GM21737 (cell line): Measurements from ENCODE around the gene CTLA4.

ENCODE experiments used
- ATAC-seq: cut with Tn5 transposase; IDR thresholded peaks from one replicate; pipeline ENCODE4 v1.9.1; 2021; ENCODE audit warnings: mild to moderate bottlenecking, moderate library complexity; ENCODE audit not compliant: unreplicated experiment

CTLA4 gene

GRCh38 chr2:203889944-203890343, 22.4 kb downstream of the CTLA4 start:
- no peak for ATAC-seq

DNA sequence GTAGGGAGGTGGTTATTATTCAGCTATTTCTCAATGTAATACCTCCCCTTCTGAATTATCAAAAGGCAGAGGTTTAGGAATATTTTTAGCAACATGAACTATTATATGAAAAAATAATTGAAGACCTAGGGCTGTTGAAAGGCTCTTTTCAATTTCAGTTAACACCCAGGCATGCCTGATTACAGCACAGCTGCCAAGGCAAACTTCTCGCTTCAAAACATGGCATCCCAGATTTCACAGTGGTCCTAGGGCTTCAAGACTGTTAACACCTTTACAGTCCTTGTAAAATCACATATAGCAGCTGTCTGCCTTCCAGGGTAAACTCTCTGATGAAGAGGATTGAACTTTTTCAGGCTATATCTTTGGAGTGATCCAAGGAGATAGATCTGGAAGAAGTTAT, 23.2 kb downstream of the CTLA4 start:
- no peak for ATAC-seq

DNA sequence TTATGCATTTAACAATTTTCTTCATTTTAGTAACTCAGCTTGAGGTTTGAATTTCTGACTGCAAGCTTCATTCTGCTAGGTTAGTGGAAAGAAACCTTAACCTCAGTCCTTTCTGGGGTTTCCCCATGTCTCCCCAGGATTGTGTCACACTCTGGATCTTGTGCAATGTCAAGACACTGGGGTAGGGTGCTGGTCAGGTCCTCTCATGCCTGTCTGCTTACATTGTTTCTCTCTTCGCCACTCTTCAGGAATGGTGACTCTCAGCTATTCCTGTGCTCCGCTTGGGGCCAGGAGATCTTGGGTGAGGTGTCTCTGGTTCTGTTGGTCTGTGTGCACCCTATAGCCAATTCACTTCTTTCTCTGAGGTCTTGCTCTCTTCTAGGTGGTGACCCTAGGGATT, 23.9 kb downstream of the CTLA4 start:
- ATAC-seq: no peak

DNA sequence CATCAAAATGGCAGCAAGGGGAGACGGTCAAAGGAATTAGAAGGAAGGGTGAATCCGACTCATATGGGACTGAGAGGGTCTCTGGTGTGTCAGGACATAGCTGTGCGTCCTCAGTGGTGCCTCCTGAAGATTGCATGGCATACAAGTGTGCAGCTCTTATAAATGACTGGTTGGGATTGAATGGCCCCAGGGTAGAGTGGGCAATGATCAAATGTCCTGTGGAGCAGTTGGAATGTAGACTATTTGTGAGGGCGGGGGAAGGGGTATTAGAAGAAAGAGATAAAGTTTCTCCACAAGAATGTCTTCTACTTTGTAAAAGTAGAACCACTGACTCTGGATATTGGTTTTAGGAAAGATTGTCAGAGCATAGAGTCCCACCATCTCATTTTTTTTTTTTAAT, 24.6 kb downstream of the CTLA4 start:
- no peak for ATAC-seq

DNA sequence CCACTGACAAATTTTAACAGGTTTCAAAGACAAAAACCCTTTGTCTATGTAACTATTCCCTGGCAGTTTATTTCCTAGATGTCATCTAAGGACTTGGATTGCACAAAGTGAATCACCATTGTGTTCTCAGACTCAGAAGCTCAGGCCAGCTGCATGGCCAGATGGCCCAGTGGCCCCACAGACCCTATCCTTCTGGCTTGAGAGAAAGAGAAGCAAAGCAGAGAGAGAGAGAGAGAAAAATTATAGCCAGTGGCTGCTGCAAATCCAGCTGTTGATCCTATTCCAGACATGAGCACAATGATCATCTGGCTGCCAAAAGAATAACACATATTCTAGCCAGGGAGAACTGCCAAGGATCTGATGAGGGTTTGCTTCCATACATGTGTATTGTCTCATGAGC, 25.8 kb downstream of the CTLA4 start:
- ATAC-seq: no peak

- no peak for ATAC-seq
Observed at GRCh38 chr2:203893840-203894239, 26.3 kb downstream of the CTLA4 start.

DNA sequence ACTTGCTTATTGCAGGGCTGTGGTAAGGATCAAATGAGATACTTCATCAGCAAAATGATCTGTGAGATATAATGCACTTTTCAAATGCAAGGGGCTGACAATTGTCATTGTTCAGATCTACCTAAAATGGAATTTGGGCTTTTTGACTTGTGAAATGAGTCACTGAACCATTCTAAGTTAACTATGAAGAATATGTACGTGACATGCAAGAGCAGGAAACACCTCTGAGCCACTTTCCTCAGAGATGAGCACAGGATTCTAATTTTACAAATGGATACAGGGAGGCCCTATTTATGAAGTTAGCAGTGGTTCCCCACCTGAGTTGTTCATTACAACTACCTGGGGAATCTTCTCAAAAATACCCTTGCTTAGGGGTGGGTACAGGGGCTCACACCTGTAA, 26.7 kb downstream of the CTLA4 start:
- no peak for ATAC-seq

- no peak for ATAC-seq
Observed at GRCh38 chr2:203897544-203897943, 30.0 kb downstream of the CTLA4 start.

GRCh38 chr2:203898657-203899056, 31.1 kb downstream of the CTLA4 start:
- ATAC-seq: no peak

DNA sequence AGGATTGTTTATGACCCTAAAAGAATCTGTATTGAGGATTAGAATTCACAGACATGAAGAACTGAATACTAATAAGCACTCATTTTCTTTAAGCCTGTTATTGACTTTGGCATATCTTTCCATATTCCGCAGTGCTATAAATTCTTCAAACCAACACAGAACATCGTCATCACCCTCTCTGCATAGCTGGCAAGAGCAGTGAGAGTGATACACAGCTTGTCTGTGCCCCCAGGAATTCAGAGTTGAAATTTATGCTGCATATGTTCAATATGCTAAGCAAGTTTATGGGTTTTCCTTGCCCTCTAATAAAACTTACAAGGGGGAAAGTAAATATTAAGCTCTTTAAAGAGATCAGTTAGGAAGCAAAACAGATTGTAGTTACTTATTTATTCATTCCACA, 32.7 kb downstream of the CTLA4 start:
- no peak for ATAC-seq

- ATAC-seq: no peak
Observed at GRCh38 chr2:203904022-203904421, 36.5 kb downstream of the CTLA4 start.

- ATAC-seq: no peak
Observed at GRCh38 chr2:203905656-203906055, 38.1 kb downstream of the CTLA4 start.

DNA sequence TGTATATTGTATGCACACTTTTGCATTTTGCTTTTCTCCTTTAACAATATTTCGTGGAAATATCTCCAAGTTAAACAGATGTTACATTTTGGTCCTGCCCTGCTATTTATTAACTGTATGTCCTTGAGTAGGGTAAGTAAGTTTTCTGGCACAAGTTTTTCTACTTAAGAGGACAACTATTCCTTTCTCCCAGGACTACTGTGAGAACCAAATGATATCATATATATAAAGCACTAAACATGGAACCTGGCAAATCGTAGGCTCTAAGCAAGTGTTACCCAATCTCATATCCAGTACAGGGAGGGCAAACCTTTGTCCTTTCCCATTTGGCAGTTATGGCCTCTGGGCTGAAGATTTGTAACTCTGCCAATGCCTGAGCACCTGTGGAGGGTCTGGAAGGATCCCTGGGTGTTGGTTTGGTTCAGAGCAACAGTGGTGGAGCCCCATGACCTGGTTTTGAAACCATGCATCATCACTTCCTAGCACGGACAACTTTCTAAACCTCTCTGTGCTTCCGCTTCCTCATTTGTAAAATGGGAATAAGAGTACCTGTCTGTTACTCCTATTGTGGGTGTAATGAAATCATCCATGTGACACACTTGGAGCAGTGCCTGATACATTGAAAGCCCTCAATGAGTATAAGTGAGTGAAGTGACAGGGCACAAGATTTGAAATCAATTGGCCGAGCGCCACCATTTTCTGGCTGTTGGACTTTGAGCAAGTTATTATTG, 40.7 kb downstream of the CTLA4 start:
- no peak for ATAC-seq

DNA sequence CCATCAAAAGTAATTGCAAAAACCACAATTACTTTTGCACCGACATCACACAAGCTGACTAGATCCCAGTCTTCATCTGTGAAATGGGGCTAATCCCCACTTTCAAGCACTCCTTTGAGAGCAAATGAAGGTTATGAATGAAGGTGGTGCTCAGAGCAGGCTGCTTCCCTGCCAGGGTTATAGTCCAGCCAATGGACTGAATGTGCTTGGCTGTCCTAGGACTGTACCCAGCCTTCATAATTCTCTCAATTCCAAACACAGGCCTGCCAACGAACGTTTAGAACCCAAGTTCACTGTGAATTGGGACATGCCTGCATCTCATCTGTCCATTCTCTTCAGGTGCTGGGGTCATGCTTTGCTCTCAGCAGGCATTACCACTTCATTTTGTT, 41.2 kb downstream of the CTLA4 start:
- no peak for ATAC-seq

- no peak for ATAC-seq
Observed at GRCh38 chr2:203909261-203909967, 41.8 kb downstream of the CTLA4 start.

DNA sequence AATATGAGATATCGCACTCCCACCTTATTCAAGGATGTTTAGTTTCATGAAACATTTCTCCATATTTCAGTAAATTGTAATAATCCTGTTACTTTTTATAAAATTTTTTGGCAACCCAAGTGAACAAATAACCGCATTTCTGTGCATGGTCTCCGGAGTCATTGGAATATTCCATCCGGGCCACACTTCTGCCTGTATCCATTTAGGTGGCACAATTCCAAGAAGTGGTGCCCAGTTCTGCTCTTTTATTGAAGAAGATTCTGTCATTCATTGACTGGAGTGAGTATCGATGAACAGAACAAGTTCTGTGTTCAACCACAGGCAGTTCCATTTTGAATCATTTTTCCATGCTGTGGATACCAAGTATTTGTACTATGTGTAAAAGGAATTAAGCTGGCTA, 42.4 kb downstream of the CTLA4 start:
- no peak for ATAC-seq

DNA sequence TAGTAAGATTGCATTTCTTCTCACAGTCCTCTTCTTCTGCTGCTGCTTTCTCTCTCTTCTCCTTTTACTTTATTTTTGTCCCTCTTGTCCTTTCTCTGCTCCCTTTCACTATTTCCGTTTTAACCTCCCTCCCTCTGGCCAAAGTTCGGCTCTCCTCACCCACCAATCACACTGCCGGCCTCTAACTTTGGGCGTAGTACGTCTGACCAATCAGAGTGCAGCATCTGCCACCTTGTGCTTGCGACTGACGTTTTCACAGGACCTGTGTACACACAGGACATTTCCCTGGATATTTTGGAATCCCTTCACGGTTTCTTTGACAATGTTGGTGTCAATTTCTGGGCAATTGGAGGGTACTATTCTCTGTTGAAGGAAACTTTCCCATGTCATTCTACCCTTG, 46.4 kb downstream of the CTLA4 start:
- no peak for ATAC-seq

- no peak for ATAC-seq
Observed at GRCh38 chr2:203914546-203915182, 47.1 kb downstream of the CTLA4 start.

GRCh38 chr2:203915256-203915655, 47.7 kb downstream of the CTLA4 start:
- ATAC-seq: no peak

- ATAC-seq: no peak
Observed at GRCh38 chr2:203916756-203917155, 49.2 kb downstream of the CTLA4 start.

GRCh38 chr2:203918264-203918663, 50.7 kb downstream of the CTLA4 start:
- ATAC-seq: no peak

GRCh38 chr2:203918839-203919238, 51.3 kb downstream of the CTLA4 start:
- no peak for ATAC-seq
